ENCODE data around the gene MOSMO. TPM values are rescaled to one million over a fixed set of nuclear protein-coding genes. Genes with fewer than 3 reads are reported as not detected.
"Not testable (repeated sequence)": the region's sequence is repeated elsewhere in the genome, so short reads cannot be mapped to it uniquely, and the experiment has no call there.

The MOSMO gene
- total RNA-seq, 2 experiments from 2014 or later = 10.7 to 11.9 TPM

DNA sequence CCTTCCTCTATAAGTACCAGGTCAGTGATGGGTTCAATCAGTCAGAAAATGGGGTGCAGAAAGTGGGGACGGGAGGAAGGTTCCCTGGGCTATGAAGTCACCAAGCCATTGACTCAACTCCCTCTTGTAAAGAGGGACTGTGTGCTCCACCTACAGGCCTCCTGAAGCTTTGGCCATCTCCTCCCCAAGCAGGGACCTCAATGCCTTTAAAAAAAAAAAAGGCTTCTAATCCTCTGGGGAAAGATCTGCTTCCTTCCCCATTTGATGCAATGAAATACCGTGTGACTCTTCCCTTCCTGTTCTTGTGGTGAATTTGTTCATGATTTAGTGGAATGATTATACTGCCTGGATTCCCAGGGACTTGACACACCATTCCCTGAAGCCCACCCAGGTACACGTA, 115.2 kb downstream of the MOSMO start:
- no peaks in the 10 kb centered on the region for H3K9me3 Mint-ChIP-seq
- H3K4me1 Mint-ChIP-seq = no peaks in the 10 kb centered on the region
- ChIA-PET CTCF (interaction anchor here (1.0 kb wide), 1 partner anchor 46 kb away, joined by 3 read pairs; no protein-coding TSS in a partner anchor), POLR2A (no interaction called here)
- no peak for DNase-seq
- no peaks in the 10 kb centered on the region for H3K36me3 Mint-ChIP-seq (ENCODE audit: low read depth)
- no peak overlapping the region for H3K4me3 Mint-ChIP-seq
- H3K27me3 Mint-ChIP-seq = peaks cover 8% of the 10 kb centered on the region
- no peak overlapping the region for H3K27ac Mint-ChIP-seq

DNA sequence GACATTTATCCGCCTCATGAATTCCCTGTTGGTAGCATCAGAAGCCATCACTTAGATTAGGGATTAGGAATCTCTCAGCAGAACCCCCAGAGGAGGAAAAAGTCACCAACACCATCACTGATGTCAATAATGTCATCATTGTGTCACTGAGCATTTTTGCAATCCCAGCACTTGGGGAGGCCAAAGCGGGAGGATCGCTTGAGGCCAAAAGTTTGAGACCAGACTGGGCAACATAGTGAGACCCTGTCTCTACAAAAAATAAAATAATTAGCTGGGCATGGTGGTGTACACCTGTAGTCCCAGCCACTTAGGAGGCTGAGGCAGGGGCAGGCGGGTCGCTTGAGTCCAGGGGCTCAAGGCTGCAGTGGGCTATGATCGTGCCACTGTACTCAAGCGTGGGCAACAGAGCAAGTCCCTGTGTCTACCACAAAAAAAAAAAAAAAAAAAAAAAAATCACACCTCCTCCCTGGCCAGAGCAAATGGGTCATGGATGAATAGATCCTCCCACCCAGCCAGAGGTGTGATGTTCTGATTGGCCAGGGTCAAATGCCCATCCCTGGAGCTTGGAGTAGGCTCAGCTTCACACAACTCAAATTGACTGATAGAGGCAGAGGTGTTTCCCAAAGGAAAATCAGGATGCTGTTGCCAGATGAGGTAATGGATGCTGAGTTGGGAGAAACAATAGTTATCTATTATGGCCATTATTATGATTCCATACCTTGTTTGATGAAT, 116.0 kb downstream of the MOSMO start:
- ChIA-PET POLR2A (no interaction called here), CTCF (interaction anchor here (0.6 to 1.0 kb wide), 2 partner anchors 47 to 113 kb away, joined by 3 read pairs; no protein-coding TSS in a partner anchor)
- no peak overlapping the region for H3K4me3 Mint-ChIP-seq
- H3K9me3 Mint-ChIP-seq = peaks cover 4% of the 10 kb centered on the region
- H3K36me3 Mint-ChIP-seq (ENCODE audit: low read depth) = no peaks in the 10 kb centered on the region
- peaks cover 13% of the 10 kb centered on the region for H3K27me3 Mint-ChIP-seq
- no peaks in the 10 kb centered on the region for H3K4me1 Mint-ChIP-seq
- H3K27ac Mint-ChIP-seq = no peak overlapping the region
- DNase-seq = no peak

DNA sequence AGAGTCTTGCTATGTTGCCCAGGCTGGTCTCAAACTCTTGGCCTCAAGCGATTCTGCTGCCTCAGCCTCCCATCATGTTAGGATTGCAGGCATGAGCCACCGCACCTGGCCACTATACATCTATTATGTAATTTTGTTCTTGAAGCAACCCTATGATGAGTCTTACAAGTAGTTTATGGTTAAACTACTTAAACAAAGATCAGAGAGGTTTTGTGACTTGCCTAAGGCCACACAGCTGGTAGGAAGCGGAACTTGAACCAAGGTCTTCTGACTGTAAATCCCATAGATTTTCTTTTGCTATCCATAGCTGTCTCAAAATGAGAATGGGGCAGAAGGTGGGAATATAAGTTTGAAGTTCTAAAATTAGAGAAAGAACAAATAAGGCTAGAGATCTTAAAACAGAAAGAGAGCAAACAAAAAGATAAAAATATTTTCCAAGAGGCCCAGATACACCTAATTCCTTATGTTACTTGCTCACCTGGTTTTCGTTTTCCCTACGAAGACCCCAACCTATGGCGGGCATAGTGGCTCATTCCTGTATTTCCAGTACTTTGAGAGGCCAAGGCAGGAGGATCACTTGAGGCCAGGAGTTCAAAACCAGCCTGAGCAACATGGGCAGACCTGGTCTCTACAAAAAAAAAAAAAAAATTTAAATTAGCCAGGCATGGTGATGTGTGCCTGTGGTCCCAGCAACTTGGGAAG, 116.8 kb downstream of the MOSMO start:
- no peak for DNase-seq
- peaks cover 13% of the 10 kb centered on the region for H3K27me3 Mint-ChIP-seq
- peaks cover 4% of the 10 kb centered on the region for H3K9me3 Mint-ChIP-seq
- ChIA-PET CTCF (no interaction called here), POLR2A (no interaction called here)
- no peak overlapping the region for H3K4me3 Mint-ChIP-seq
- no peaks in the 10 kb centered on the region for H3K36me3 Mint-ChIP-seq (ENCODE audit: low read depth)
- no peak overlapping the region for H3K27ac Mint-ChIP-seq
- no peaks in the 10 kb centered on the region for H3K4me1 Mint-ChIP-seq

DNA sequence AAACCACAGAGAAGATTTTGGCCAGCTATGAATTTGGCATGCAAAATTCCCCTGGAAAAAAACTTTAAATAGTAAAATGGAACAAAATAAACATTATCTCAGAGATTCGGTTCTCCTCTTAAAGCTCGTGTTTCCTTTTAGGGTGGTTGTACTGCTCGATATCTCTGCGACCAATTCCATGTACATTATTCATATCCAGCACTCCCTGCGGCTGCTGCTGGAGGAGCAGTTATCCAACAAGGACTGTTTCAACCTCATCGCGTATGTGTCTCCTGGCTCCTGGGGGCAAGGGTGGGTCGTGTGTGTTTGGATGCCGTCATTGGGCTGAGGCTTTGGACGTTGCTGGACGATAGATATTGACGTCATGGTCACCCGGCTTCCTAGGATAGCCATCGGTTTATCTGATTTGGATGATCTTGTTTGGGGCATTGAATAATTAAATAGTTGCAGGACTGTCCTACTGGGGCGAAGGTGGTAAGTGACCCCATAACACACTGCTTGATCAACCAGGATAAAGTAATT, 118.2 kb downstream of the MOSMO start:
- no peak overlapping the region for H3K27ac Mint-ChIP-seq
- no peak overlapping the region for H3K4me3 Mint-ChIP-seq
- no peak for DNase-seq
- POLR2A ChIA-PET = no interaction called here
- peaks cover 13% of the 10 kb centered on the region for H3K27me3 Mint-ChIP-seq
- peaks cover 4% of the 10 kb centered on the region for H3K9me3 Mint-ChIP-seq
- no peaks in the 10 kb centered on the region for H3K36me3 Mint-ChIP-seq (ENCODE audit: low read depth)
- no peaks in the 10 kb centered on the region for H3K4me1 Mint-ChIP-seq
- CTCF ChIA-PET = no interaction called here

DNA sequence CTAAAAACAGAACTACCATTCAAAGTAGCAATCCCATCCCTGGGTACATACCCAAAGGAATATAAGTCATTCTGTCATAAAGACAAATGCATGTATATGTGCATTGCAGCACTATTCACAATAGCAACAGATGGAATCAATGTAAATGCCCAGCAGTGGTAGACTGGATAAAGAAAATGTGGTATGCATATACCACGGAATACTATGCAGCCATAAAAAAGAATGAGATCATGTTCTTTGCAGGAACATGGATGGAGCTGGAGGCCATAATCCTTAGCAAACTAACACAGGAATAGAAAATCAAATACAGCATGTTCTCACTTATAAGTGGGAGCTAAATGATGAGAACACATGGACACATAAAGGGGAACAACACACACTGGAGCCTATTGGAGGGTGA, 120.6 kb downstream of the MOSMO start:
- H3K4me3 Mint-ChIP-seq; H3K9me3 Mint-ChIP-seq; DNase-seq; H3K27ac Mint-ChIP-seq; POLR2A ChIA-PET; CTCF ChIA-PET; H3K4me1 Mint-ChIP-seq; H3K36me3 Mint-ChIP-seq (ENCODE audit: low read depth): not testable (repeated sequence)
- peaks cover 11% of the 10 kb centered on the region for H3K27me3 Mint-ChIP-seq

DNA sequence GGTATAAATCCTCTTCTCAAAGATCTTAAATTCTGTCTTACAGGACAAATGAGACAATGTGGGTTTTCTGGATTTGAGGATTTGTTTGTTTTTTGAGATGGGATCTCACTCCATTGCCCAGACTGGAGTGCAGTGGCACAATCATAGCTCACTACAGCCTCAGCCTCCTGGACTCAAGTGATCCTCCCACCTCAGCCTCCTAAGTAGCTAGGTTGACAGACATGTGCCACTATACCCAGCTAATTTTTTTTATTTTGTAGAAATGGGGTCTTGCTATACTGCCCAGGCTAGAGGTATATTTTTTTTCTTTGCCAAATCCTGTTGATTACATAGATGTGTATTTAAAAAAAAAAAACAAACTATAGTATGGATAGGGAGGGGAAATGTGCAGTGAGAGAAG, 122.6 kb downstream of the MOSMO start:
- Mint-ChIP-seq H3K4me3 (no peak overlapping the region), H3K27ac (no peak overlapping the region), H3K4me1 (no peaks in the 10 kb centered on the region), H3K9me3 (peaks cover 4% of the 10 kb centered on the region), H3K36me3 (ENCODE audit: low read depth) (no peaks in the 10 kb centered on the region), H3K27me3 (peaks cover 11% of the 10 kb centered on the region)
- CTCF ChIA-PET = no interaction called here
- DNase-seq = no peak
- POLR2A ChIA-PET = no interaction called here

DNA sequence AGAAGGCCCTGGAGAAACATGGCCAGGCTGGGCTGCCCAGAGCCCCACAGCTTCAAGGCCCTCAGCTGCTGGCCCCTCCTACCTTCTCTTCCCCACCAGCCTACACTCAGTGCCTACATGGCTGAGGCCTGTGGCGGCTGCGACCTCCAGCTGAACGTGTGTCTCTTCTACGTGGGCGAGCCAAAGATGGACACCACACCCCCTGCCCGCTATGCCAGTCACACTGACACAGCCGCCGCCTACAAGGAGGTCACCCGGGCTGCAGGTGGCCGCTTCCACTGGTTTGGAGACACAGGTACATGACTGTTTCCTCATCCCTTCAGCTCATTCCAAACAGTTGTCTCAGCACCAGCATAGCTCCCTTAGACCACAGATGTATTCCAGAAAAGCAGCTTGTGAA, 124.9 kb downstream of the MOSMO start:
- H3K4me1 Mint-ChIP-seq = no peaks in the 10 kb centered on the region
- H3K4me3 Mint-ChIP-seq = no peak overlapping the region
- H3K27ac Mint-ChIP-seq = no peak overlapping the region
- DNase-seq = no peak
- peaks cover 4% of the 10 kb centered on the region for H3K9me3 Mint-ChIP-seq
- peaks cover 8% of the 10 kb centered on the region for H3K27me3 Mint-ChIP-seq
- CTCF ChIA-PET = interaction anchor here (1.0 kb wide), 1 partner anchor 34 kb away, joined by 6 read pairs; no protein-coding TSS in a partner anchor
- H3K36me3 Mint-ChIP-seq (ENCODE audit: low read depth) = no peaks in the 10 kb centered on the region
- POLR2A ChIA-PET = no interaction called here

Other genes starting within 250 kb of the MOSMO start
- gene NPIPB4, start 150.4 kb upstream of the MOSMO start, total RNA-seq = 100 to 1,000 TPM; 148 to 169 TPM
- 100 to 1,000 TPM; 198 to 231 TPM for gene UQCRC2, start 54.8 kb upstream of the MOSMO start, total RNA-seq
- gene PDZD9, start 7.0 kb upstream of the MOSMO start, total RNA-seq = not detected
- gene VWA3A, start 84.4 kb downstream of the MOSMO start, total RNA-seq = under 1 TPM; 0.15 to 0.20 TPM
- gene SDR42E2, start 154.4 kb downstream of the MOSMO start, total RNA-seq = under 1 TPM in 1 of 2 experiments, not detected in 1; 0.22 TPM
- 10 to 100 TPM; 21.9 to 23.8 TPM for gene EEF2K, start 198.2 kb downstream of the MOSMO start, total RNA-seq

All from activated CD4-positive, alpha-beta T cell treated with anti-CD3 and anti-CD28 coated beads, Interleukin-2, amount 10 ng/mL, durations not matched to agents 7 days and 5 days (primary cell).